Urinary bladder (tissue), 4 donors: ENCODE results near the gene TTC9C. TPM values are rescaled to one million over a fixed set of nuclear protein-coding genes. Genes with fewer than 3 reads are reported as not detected.
"Not testable (repeated sequence)": the region's sequence is repeated elsewhere in the genome, so short reads cannot be mapped to it uniquely, and the experiment has no call there.

Experiments used
- DNase-seq: peaks from one replicate; pipeline ENCODE4 v3.0.0-alpha.2; 2015; ENCODE audit errors: extremely low spot score
- H3K27ac ChIP-seq: one replicate; pipeline ENCODE4 v1.5.1; 2013; ENCODE audit warnings: low read depth, mild to moderate bottlenecking, moderate library complexity
- H3K36me3 ChIP-seq: one replicate; pipeline ENCODE4 v1.6.1; 2013; ENCODE audit warnings: mild to moderate bottlenecking, moderate library complexity; ENCODE audit not compliant: insufficient read depth
- H3K4me1 ChIP-seq: one replicate; pipeline ENCODE4 v1.6.1; 2013; ENCODE audit warnings: mild to moderate bottlenecking, moderate library complexity; ENCODE audit not compliant: insufficient read depth
- H3K4me3 ChIP-seq: one replicate; pipeline ENCODE4 v1.5.1; 2013; ENCODE audit warnings: low read depth, low read length
- WGBS: extraction: QIAGEN DNeasy Blood & Tissue Kit; methylation state at CpG from one replicate; pipeline ENCODE4 v1.1.7; 2013; 5-methylcytosine and 5-hydroxymethylcytosine counted together
- polyA plus RNA-seq: library from polyadenylated mRNA; stranded (reverse); fragments of 200-250 nt; gene quantifications from one replicate; pipeline ENCODE4 v1.2.3, GENCODE V29; 2013
- total RNA-seq: library from RNA; depleted of rRNA; stranded (reverse); fragments of >200 nt; gene quantifications from one replicate; pipeline ENCODE4 v1.2.3, GENCODE V29; 2014
- donor health status: healthy with polysubstance abuse.
- donor health status: healthy.

The TTC9C gene, protein sequence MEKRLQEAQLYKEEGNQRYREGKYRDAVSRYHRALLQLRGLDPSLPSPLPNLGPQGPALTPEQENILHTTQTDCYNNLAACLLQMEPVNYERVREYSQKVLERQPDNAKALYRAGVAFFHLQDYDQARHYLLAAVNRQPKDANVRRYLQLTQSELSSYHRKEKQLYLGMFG
- total RNA-seq (35.6 TPM), polyA plus RNA-seq (27.3 TPM)

DNA sequence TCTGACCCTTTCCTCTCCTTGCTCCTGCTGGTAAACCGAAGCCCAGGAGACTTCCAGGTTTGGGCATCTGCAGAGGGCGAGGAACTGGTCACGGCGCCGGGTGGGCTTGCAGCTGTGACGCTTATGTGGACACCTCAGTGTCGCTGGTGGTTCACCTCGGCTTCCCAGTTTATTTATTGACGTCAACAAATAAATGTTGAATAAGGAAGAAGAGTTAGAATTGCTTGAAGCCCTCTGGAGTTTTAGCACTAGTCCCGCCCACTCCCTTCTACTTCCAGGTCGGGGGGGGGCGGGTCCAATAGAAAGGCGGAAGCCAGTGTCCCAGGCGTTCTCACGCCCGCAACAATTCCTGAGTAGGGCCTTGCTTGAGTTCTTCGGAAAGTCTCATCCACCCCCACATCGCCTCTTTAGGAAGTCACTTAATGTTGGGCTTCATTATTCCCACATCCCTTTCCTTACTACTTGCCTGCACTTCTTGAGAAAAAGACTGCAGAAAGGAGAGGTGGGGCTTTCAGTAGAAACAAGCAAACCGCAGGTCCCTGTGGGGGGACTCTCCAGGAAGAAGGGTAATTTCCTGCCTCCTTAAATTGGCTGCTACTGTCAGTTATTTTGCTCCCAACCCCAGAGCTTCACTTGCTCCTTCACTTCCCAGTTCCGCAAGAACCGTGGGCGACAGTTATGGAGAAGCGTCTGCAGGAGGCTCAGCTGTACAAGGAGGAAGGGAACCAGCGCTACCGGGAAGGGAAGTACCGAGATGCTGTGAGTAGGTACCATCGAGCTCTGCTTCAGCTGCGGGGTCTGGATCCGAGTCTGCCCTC is at the start of gene TTC9C:
Gene TTC9C (plus strand): TSS at position 316 of the 818 bp plus-strand sequence. CDS start 363 bp downstream, at position 679.
- Histone ChIP-seq H3K36me3 (peaks cover 5% of the 10 kb centered on the region), H3K4me1 (peaks cover 4% of the 10 kb centered on the region), H3K27ac (peak within 1 kb of the TSS; percentile 92), H3K4me3 (peak within 1 kb of the TSS; percentile 93)
- under 1% methylated on average over 29 of the region's 29 CpGs for WGBS
- DNase-seq, result peak; percentile 79

DNA sequence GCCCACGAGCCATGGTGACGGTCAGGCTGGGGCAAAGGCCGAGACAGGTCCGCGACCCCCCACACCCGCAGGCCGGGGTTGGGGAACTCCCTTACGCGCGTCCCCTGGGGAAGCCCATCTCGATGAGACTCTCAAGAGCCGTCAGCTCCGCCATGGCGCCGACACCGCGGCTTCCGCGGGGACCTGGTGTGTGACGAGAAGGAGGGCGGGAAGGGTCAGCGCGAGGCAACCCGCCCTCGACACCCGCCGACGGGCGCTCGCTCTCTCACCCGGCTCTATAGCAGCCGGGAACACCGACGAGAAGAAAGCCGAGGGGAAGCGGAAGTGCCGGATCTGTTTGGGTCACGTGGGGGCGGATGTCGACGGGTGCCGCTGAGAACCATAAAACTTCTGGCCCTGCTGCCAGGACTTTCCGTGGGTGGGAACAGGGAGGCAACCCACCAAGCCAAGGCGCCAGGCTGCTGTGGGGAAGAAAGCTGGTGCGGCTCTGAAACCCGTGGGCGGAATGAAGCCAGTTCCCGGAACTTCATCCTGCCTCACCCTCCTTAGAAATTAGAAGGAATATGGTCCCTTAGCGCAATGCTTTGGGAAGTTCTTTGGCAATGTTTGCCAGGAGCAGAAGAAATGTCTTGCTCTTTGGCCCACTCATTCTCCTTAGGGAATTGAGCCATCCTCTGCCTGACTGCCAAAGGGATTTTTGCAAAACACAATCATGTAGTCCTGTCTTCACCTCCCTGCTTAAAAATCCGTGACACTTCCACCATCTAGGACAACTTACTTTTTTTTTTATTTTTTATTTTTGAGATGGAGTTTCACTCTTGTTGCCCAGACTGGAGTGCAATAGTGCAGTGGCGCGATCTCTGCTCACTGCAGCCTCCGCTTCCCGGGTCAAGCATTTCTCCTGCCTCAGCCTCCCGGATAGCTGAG is 49.3 kb upstream of the TTC9C start, which contains the start of gene UBXN1:
Gene UBXN1 (minus strand): TSS at position 304 of the 927 bp plus-strand sequence. CDS start 150 bp downstream, at position 154.
- DNase-seq, result peak; percentile 78
- Histone ChIP-seq H3K36me3 (no peaks in the 10 kb centered on the region), H3K4me1 (no peaks in the 10 kb centered on the region), H3K27ac (peak within 1 kb of the TSS; percentile 82), H3K4me3 (peak within 1 kb of the TSS; percentile 88)
- 5% methylated on average over 55 of the region's 55 CpGs for WGBS

- H3K36me3 ChIP-seq, result no peaks in the 10 kb centered on the region
- H3K4me3 ChIP-seq, result no peak overlapping the region
- WGBS, result 47% methylated on average over 4 of the region's 4 CpGs
- H3K27ac ChIP-seq, result no peak overlapping the region
- no peak for DNase-seq
- H3K4me1 ChIP-seq, result no peaks in the 10 kb centered on the region
These were observed 47.5 kb upstream of the TTC9C start for GRCh38 chr11:62680825-62681240.

DNA sequence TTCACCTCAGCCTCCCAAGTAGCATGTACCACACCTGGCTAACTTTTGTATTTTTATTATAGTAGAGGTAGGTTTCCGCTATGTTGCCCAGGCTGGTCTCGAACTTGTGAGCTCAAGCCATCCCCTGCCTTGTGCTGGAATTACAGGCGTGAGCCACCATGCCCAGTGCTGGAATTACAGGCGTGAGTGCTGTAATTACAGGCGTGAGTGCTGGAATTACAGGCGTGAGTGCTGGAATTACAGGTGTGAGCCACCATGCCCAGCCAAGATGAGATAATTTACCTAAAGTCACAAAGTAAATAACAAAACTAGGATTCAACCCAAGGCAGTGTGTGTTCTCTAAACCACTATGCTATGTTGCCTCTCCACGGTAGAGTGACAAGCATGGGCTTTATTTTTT is 45.8 kb upstream of the TTC9C start:
- Histone ChIP-seq H3K36me3 (no peaks in the 10 kb centered on the region), H3K4me3 (no peak overlapping the region), H3K27ac (no peak overlapping the region), H3K4me1 (no peaks in the 10 kb centered on the region)
- 88% methylated on average over 7 of the region's 7 CpGs for WGBS
- no peak for DNase-seq

- Histone ChIP-seq H3K27ac (no peak overlapping the region), H3K36me3 (peaks cover 7% of the 10 kb centered on the region), H3K4me3 (peak overlapping the region; percentile 38), H3K4me1 (no peaks in the 10 kb centered on the region)
- 38% methylated on average over 74 of the region's 74 CpGs for WGBS
- no peak for DNase-seq
These were observed 40.5 kb upstream of the TTC9C start for GRCh38 chr11:62687508-62688396.

DNA sequence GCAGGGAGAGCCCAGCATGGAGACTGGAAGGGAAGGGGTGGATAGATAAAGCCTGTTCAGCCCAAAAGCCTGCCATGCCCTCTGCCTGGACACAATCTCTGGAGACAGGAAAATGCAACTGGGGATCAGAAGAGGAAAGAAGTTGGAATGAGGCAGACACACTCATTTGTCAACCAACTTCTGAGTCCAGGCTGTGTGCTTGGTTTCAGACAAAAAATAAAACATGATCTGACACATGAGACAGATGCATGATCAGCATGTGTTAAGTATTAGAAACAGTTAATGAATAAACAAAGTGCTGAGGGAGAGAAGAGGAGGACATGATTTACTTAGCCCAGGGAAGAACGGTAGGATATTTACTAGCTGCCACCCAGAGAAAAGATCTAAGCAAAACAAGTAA is 39.8 kb upstream of the TTC9C start:
- Histone ChIP-seq H3K27ac (no peak overlapping the region), H3K4me3 (peak overlapping the region; percentile 13), H3K4me1 (no peaks in the 10 kb centered on the region), H3K36me3 (peaks cover 7% of the 10 kb centered on the region)
- DNase-seq, result no peak
- 37% methylated on average over 1 of the region's 1 CpG for WGBS

- Histone ChIP-seq H3K4me1 (no peaks in the 10 kb centered on the region), H3K27ac (peak within 1 kb of the TSS; percentile 28), H3K4me3 (peak within 1 kb of the TSS; percentile 13), H3K36me3 (peaks cover 7% of the 10 kb centered on the region)
- DNase-seq, result no peak
- 24% methylated on average over 11 of the region's 11 CpGs for WGBS
These were observed 38.7 kb upstream of the TTC9C start, which contains the start of gene LRRN4CL for GRCh38 chr11:62689421-62690183. Gene LRRN4CL, minus strand, starts transcription at chr11:62689530. Its CDS starts 1,022 bp downstream, at chr11:62688508.

DNA sequence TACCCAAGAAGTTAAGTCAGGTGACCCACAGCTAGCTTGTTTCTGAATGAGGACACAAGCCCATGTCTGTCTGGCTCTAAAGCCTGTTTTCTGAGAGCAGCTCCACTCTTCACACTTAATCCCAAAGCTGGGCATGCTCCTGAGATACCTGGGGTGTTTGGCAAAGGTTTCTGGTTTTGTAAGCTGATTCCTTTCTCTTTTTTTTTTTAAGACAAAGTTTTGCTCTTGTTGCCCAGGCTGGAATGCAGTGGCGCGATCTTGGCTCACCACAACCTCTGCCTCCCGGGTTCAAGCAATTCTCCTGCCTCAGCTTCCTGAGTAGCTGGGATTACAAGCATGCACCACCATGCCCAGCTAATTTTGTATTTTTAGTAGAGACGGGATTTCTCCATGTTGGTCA is 34.7 kb upstream of the TTC9C start:
- not testable (repeated sequence) for H3K36me3 ChIP-seq, H3K4me3 ChIP-seq

DNA sequence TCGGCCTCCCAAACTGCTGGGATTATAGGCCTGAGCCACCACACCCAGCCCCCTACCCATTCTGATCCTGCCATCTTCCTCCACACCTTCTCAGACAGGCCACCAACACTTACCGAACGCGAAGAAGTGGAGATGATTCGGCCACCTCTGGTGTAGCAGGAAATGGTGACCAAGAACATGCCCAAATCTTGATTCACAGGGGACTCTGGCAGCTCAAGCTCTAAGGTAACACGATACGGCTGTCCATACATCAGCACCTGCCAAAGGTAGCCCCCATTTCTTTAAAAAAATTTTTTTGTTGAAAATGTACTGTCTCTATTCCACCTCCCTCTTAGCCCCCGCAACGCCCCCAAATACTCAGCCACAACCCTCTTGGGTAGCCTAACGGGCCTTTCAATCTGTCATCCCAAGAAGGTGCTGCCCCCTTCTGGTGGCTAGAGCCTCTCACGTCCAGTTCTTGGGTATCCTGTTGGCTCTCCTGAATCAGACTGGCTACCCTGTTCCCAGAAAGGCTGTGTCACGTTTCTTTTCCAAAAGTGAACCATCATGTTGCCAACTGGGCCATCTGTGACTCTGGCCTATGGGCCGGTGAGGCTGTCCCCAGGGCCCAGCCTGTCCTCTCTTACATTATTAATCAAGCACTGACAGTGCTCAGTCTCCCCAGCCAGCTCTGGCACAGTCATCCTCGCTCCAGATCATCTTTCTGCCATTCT is 33.7 kb upstream of the TTC9C start:
- DNase-seq, result no peak
- H3K27ac ChIP-seq, result no peak overlapping the region
- peaks cover 7% of the 10 kb centered on the region for H3K36me3 ChIP-seq
- no peaks in the 10 kb centered on the region for H3K4me1 ChIP-seq
- H3K4me3 ChIP-seq, result no peak overlapping the region
- 47% methylated on average over 14 of the region's 14 CpGs for WGBS

More for the DNA sequence above, 34.7 kb upstream of the TTC9C start:
- not testable (repeated sequence) for DNase-seq, H3K27ac ChIP-seq, H3K4me1 ChIP-seq
- 74% methylated on average over 4 of the region's 4 CpGs for WGBS

DNA sequence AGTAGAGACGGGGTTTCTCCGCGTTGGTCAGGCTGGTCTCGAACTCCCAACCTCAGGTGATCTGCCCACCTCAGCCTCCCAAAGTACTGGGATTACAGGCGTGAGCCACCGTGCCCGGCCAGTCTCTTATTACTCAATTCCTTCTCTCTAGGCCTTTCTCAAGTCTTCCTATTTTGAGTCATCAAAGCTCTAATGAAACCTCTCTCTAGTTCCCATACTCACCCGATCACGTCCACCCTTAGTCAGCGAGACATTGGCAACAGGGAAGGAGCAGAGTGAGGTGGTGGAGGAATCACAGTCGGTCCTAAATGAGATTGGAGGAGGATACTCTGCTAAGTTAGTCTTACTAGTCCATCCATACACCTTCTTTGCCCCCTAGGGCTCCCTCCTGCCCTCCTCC is 26.0 kb upstream of the TTC9C start:
- 93% methylated on average over 11 of the region's 11 CpGs for WGBS
- Histone ChIP-seq H3K4me3 (no peak overlapping the region), H3K36me3 (no peaks in the 10 kb centered on the region), H3K27ac (no peak overlapping the region), H3K4me1 (no peaks in the 10 kb centered on the region)
- DNase-seq, result no peak

GRCh38 chr11:62703921-62704320 is 24.4 kb upstream of the TTC9C start:
- H3K27ac ChIP-seq, H3K4me1 ChIP-seq, H3K4me3 ChIP-seq, DNase-seq, H3K36me3 ChIP-seq: not testable (repeated sequence)
- 94% methylated on average over 4 of the region's 4 CpGs for WGBS
